ENCODE results near the gene MTSS2. TPM values are rescaled to one million over a fixed set of nuclear protein-coding genes. Genes with fewer than 3 reads are reported as not detected.

Gene MTSS2
- total RNA-seq, 1 donor from 2014 or later: 1.3 TPM

GRCh38 chr16:70684146-70685060 is 1.4 kb downstream of the MTSS2 start:
- H3K4me1 Mint-ChIP-seq (ENCODE audit: low read depth): no peaks in the 10 kb centered on the region
- no peak overlapping the region for H3K27ac Mint-ChIP-seq
- H3K27me3 Mint-ChIP-seq (ENCODE audit: low read depth): peaks cover 16% of the 10 kb centered on the region
- H3K9me3 Mint-ChIP-seq: no peaks in the 10 kb centered on the region
- no peaks in the 10 kb centered on the region for H3K36me3 Mint-ChIP-seq (ENCODE audit: low read depth)
- no peak overlapping the region for H3K4me3 Mint-ChIP-seq (ENCODE audit: low read depth)
- intact Hi-C loops (cut with micrococcal nuclease): no loop called here
- no peak for DNase-seq (ENCODE audit: low spot score)

GRCh38 chr16:70683146-70683944 is 2.5 kb downstream of the MTSS2 start:
- intact Hi-C loops (cut with micrococcal nuclease): no loop called here
- peaks cover 16% of the 10 kb centered on the region for H3K27me3 Mint-ChIP-seq (ENCODE audit: low read depth)
- H3K36me3 Mint-ChIP-seq (ENCODE audit: low read depth): no peaks in the 10 kb centered on the region
- H3K9me3 Mint-ChIP-seq: no peaks in the 10 kb centered on the region
- peaks cover 1% of the 10 kb centered on the region for H3K4me1 Mint-ChIP-seq (ENCODE audit: low read depth)
- H3K4me3 Mint-ChIP-seq (ENCODE audit: low read depth): no peak overlapping the region
- DNase-seq (ENCODE audit: low spot score): no peak
- H3K27ac Mint-ChIP-seq: no peak overlapping the region

- Mint-ChIP-seq H3K9me3 (no peaks in the 10 kb centered on the region), H3K27me3 (ENCODE audit: low read depth) (peaks cover 16% of the 10 kb centered on the region), H3K36me3 (ENCODE audit: low read depth) (no peaks in the 10 kb centered on the region), H3K27ac (no peak overlapping the region), H3K4me3 (ENCODE audit: low read depth) (no peak overlapping the region), H3K4me1 (ENCODE audit: low read depth) (peaks cover 1% of the 10 kb centered on the region)
- intact Hi-C loops (cut with micrococcal nuclease): no loop called here
- no peak for DNase-seq (ENCODE audit: low spot score)
These were observed 3.4 kb downstream of the MTSS2 start for GRCh38 chr16:70682239-70683145.

GRCh38 chr16:70681382-70682238 is 4.2 kb downstream of the MTSS2 start:
- Mint-ChIP-seq H3K36me3 (ENCODE audit: low read depth) (no peaks in the 10 kb centered on the region), H3K27me3 (ENCODE audit: low read depth) (peaks cover 15% of the 10 kb centered on the region), H3K9me3 (no peaks in the 10 kb centered on the region), H3K27ac (no peak overlapping the region), H3K4me1 (ENCODE audit: low read depth) (peaks cover 1% of the 10 kb centered on the region), H3K4me3 (ENCODE audit: low read depth) (no peak overlapping the region)
- intact Hi-C loops (cut with micrococcal nuclease): no loop called here
- DNase-seq (ENCODE audit: low spot score): no peak

- Mint-ChIP-seq H3K9me3 (no peaks in the 10 kb centered on the region), H3K4me1 (ENCODE audit: low read depth) (peaks cover 1% of the 10 kb centered on the region), H3K36me3 (ENCODE audit: low read depth) (no peaks in the 10 kb centered on the region), H3K27me3 (ENCODE audit: low read depth) (peaks cover 11% of the 10 kb centered on the region), H3K27ac (no peak overlapping the region), H3K4me3 (ENCODE audit: low read depth) (no peak overlapping the region)
- no peak for DNase-seq (ENCODE audit: low spot score)
- intact Hi-C loops (cut with micrococcal nuclease): loop anchor here (1.0 kb wide), 1 partner anchor 91 kb away; no protein-coding TSS in a partner anchor
These were observed 5.1 kb downstream of the MTSS2 start for GRCh38 chr16:70680495-70681381.

GRCh38 chr16:70679671-70680494 is 6.0 kb downstream of the MTSS2 start:
- Mint-ChIP-seq H3K9me3 (no peaks in the 10 kb centered on the region), H3K27me3 (ENCODE audit: low read depth) (peaks cover 9% of the 10 kb centered on the region), H3K27ac (no peak overlapping the region), H3K36me3 (ENCODE audit: low read depth) (no peaks in the 10 kb centered on the region), H3K4me3 (ENCODE audit: low read depth) (no peak overlapping the region), H3K4me1 (ENCODE audit: low read depth) (peaks cover 1% of the 10 kb centered on the region)
- DNase-seq (ENCODE audit: low spot score): no peak
- intact Hi-C loops (cut with micrococcal nuclease): loop anchor here (1.0 kb wide), 1 partner anchor 91 kb away; no protein-coding TSS in a partner anchor

GRCh38 chr16:70678898-70679670 is 6.8 kb downstream of the MTSS2 start:
- no peak overlapping the region for H3K27ac Mint-ChIP-seq
- intact Hi-C loops (cut with micrococcal nuclease): no loop called here
- no peaks in the 10 kb centered on the region for H3K36me3 Mint-ChIP-seq (ENCODE audit: low read depth)
- H3K4me3 Mint-ChIP-seq (ENCODE audit: low read depth): no peak overlapping the region
- H3K9me3 Mint-ChIP-seq: no peaks in the 10 kb centered on the region
- peaks cover 1% of the 10 kb centered on the region for H3K4me1 Mint-ChIP-seq (ENCODE audit: low read depth)
- peaks cover 4% of the 10 kb centered on the region for H3K27me3 Mint-ChIP-seq (ENCODE audit: low read depth)
- no peak for DNase-seq (ENCODE audit: low spot score)

GRCh38 chr16:70678121-70678897 is 7.5 kb downstream of the MTSS2 start:
- H3K36me3 Mint-ChIP-seq (ENCODE audit: low read depth): no peaks in the 10 kb centered on the region
- peaks cover 1% of the 10 kb centered on the region for H3K4me1 Mint-ChIP-seq (ENCODE audit: low read depth)
- H3K9me3 Mint-ChIP-seq: no peaks in the 10 kb centered on the region
- H3K27me3 Mint-ChIP-seq (ENCODE audit: low read depth): no peaks in the 10 kb centered on the region
- no peak overlapping the region for H3K4me3 Mint-ChIP-seq (ENCODE audit: low read depth)
- DNase-seq (ENCODE audit: low spot score): no peak
- no peak overlapping the region for H3K27ac Mint-ChIP-seq
- intact Hi-C loops (cut with micrococcal nuclease): no loop called here

- intact Hi-C loops (cut with micrococcal nuclease): no loop called here
- no peak for DNase-seq (ENCODE audit: low spot score)
These were observed 8.2 kb downstream of the MTSS2 start for GRCh38 chr16:70677499-70678120.

More at GRCh38 chr16:70677499-70678120, 8.2 kb downstream of the MTSS2 start:
- Mint-ChIP-seq H3K9me3 (no peaks in the 10 kb centered on the region), H3K27ac (no peak overlapping the region), H3K27me3 (ENCODE audit: low read depth) (peaks cover under 1% of the 10 kb centered on the region), H3K4me1 (ENCODE audit: low read depth) (peaks cover 1% of the 10 kb centered on the region), H3K4me3 (ENCODE audit: low read depth) (no peak overlapping the region), H3K36me3 (ENCODE audit: low read depth) (no peaks in the 10 kb centered on the region)

Measured in activated T-helper 2 cell treated with anti-CD3 and anti-CD28 coated beads, Interferon-gamma antibody, Interleukin-2, Interleukin-4, amounts not matched to agents 10 μg/mL and 5 μg/mL and 100 μg/mL, durations not matched to agents 14 hours and 24 hours and 36 hours (primary cell).